ENCODE results near the gene FER.
"Not testable (repeated sequence)": the region's sequence is repeated elsewhere in the genome, so short reads cannot be mapped to it uniquely, and the experiment has no call there.

The FER gene

GRCh38 chr5:108747774-108748400, at the start of gene FER:
FER (plus strand) TSS chr5:108747897; CDS start chr5:108798183, 50,286 bp downstream.
- peak; percentile 45 for DNase-seq (ENCODE audit: low spot score)

- DNase-seq (ENCODE audit: low spot score): not testable (repeated sequence)
These were observed 47.3 kb upstream of the FER start for GRCh38 chr5:108700388-108700787.

GRCh38 chr5:108700930-108701329, 46.8 kb upstream of the FER start:
- peak; percentile 39 for DNase-seq (ENCODE audit: low spot score)

DNA sequence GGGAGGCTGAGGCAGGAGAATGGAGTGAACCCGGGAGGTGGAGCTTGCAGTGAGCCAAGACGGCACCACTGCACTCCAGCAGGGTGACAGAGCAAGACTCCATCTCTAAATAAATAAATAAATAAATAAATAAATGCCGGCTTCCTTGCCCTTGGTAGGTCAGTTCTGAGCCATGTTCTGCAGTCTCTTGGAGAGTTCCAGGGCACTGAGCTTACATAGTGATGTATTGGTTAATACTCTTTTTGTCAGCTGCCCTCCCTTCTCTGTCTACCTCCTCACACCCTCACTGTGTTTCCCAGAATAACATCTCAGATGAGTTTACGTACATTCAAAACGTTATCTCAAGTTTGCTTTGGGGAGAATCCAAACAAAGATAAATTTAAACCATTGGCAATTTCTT, 45.2 kb upstream of the FER start:
- DNase-seq (ENCODE audit: low spot score): no peak

GRCh38 chr5:108703313-108703712, 44.4 kb upstream of the FER start:
- peak; percentile 50 for DNase-seq (ENCODE audit: low spot score)

GRCh38 chr5:108707141-108707540, 40.6 kb upstream of the FER start:
- no peak for DNase-seq (ENCODE audit: low spot score)

DNA sequence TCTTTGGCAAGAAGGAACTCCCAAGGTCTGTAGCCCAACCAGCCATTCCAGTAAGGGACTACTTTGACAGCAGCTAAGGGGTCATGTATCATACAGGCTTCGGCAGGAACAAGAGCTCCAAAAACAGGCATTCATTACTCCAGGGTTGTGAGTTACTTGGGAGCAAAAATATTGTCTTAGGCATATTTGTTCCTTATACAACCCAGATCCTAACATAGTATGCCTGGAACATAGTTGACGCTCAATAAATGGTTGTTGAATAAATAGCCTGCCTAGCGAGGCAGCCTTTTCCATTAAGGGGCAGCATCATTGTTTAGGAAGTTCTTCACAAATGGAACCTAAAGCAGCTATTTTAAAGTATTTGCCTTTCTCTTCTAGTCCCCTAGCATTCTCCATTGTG, 35.8 kb upstream of the FER start:
- DNase-seq (ENCODE audit: low spot score): no peak

DNA sequence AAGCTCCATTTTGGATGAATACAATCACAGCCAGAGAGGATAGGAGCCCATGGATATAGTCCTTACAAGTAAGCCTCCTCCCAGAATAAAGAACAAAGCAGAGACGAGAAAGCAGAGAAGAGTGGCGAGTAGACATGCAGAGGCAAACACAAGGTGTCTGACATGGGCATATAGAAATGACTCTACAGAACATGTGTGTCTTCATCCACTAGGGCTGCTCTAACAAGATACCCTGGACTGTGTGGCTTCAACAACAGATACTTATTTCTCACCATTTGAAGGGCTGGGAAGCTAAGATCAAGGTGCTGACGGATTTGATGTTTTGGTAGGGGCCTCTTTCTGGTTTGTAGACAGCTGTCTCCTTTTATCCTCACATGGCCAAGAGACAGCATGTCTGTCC, 32.3 kb upstream of the FER start:
- no peak for DNase-seq (ENCODE audit: low spot score)

GRCh38 chr5:108720391-108720790, 27.3 kb upstream of the FER start:
- DNase-seq (ENCODE audit: low spot score): no peak

DNA sequence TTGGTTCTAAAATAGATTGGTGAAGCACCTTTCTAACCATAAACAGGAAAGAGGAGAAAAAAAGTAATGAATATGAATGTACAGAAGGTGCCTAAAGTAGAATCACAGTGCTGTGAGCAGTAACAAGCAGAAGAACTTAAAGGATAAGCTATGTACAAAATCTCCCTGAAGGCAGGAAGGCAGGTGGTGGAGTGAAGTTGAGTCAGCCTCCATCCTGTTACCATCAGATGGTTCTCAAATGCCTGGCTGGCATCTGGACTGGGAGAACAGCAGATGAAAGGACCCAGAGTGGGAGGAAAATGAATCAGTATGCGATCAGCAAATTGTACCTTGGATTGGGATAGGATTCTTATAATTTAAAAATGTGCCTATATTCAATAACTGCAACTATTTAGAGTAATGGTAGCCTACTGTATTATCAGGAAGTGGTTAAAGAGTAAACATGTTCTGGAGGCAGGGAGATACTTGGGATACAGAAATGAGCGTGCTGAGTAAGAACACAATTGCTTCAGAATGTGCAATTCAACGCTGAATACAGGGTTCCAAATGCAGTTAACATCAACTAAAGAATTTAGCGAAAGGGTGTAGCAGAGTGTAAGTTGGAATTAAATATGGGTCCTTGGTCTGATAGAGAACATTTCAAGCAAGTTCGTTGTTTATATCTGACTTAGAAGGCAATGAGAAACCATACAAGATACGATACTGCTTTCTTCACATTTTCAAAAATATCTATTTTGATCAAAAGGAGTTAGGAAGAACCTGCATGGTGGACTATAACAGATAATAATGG, 21.1 kb upstream of the FER start:
- DNase-seq (ENCODE audit: low spot score): peak; percentile 64

- DNase-seq (ENCODE audit: low spot score): peak; percentile 54
These were observed 20.5 kb upstream of the FER start for GRCh38 chr5:108727236-108727650.

DNA sequence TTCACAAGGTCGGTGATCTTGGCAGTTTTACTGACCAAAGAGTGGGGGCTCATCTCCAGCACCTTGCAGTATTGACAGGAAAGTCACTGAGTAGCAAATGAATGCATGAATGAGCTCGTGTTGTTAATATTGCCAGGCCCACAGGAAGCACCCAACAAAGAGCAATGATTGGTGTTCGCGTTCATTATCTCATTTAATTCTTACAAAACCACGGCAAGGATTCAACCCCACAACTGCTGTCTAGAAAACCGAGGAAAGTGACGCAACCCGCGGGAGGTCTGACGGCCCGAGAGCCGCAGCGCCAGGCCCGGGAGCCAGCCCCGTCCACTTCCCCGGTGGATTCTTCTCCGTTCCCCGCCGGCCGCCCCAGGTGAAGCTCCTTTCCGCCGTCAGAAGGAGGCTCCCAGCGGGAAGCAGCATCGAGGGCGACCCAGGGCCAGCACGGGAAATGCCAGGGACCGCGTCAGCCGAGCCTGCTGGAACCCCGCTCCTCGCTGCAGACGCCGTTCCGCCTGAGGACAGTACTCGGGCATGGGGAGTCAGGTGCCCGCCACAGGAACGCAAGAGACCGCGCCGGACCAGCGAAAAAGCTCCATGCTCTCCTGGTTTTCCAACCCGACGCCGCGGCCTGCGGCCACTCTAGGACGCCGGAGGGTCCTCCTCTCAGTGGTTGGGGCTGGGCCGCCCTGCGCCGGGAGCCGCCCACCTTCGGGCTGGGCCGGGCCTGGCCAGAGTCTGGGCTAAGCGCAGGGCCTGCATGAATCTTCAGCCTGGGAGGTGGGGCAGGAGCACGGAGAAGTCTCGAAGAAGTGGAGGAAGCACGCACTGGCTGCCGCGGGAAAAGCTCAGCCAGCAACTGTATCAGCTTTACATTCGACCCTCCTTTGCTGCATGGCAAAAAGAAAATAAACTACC, 19.8 kb upstream of the FER start:
- DNase-seq (ENCODE audit: low spot score): peak; percentile 88

- peak; percentile 21 for DNase-seq (ENCODE audit: low spot score)
These were observed 19.0 kb upstream of the FER start for GRCh38 chr5:108728566-108729241.

- no peak for DNase-seq (ENCODE audit: low spot score)
These were observed 18.5 kb upstream of the FER start for GRCh38 chr5:108729242-108729615.

GRCh38 chr5:108730617-108731340, 16.9 kb upstream of the FER start:
- DNase-seq (ENCODE audit: low spot score): peak; percentile 20

DNA sequence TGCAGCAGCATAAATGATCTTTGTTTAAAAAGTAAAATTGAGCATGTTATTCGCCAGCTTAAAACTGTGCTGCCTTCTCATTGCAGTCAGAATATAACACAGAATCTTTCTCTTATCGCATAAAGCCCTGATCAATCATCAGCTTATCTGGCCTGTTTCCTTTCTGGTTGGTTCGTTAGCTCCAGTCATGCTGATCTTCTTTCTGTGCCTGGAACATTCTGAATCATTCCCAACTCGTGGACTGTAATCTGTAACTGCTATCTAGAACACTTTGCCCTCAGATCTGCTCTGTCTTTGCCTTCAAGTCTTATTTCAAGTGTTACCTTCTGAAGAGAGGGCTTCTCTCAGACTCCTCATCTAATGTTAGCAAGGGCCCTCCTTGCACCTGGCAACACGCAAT, 11.9 kb upstream of the FER start:
- DNase-seq (ENCODE audit: low spot score): no peak

GRCh38 chr5:108736855-108737254, 10.8 kb upstream of the FER start:
- no peak for DNase-seq (ENCODE audit: low spot score)

DNA sequence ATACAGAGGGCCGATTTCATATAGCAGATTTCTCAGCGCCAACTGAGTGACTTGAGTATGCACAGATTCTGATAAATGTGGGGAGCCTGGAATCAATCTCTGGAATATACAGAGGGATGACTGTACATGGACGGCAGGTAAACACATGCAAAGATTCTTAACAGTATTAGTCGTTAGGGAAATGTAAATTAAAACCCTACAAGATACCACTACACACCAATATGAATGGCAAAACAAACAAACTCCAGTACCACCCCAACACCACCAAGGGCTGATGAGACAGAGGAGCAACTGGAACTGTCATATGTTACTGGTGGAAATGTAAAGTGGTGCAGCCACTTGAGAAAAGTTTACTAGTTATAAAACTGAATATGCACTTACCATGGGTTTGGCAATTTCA, 8.3 kb upstream of the FER start:
- no peak for DNase-seq (ENCODE audit: low spot score)

- no peak for DNase-seq (ENCODE audit: low spot score)
These were observed 7.8 kb upstream of the FER start for GRCh38 chr5:108739906-108740305.

DNA sequence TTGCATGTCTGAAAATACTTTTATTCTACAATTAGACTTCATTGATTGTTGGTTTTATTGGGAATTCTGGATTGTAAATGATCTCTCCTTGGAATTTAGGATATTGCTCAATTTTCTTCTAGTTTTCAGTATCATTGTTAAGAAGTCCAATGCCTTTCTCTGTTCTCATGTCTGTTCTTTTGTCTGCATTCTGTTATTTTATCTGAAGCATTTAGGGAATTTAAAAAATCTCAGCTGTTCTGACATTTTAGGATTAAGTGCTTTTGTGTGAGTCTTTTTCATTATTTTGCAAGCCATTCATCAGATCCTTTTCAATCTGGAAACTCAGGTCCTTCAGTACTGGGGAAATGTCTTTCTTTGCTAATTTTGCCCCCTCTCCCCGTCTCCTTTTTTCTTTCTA, 4.4 kb upstream of the FER start:
- no peak for DNase-seq (ENCODE audit: low spot score)

DNA sequence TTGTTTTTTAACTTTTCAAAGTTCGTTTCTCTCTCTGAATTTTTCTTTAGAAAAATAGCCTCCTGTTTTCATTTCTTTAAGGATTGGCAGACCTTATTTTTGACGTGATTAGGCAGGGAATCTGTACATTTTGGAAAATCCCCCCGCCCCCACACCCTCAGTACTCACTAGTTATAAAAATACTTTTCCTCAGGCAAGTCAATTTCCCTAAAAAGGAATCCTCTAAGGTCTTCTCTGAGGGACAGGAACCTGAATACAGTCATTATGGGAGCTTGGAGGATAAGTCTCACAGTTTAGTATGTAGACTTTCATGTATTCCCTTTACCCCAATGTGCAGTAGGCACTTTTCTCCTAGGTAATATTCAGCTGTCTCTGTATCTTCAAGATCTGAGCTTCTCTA, 3.9 kb upstream of the FER start:
- no peak for DNase-seq (ENCODE audit: low spot score)

All from Ammon's horn (tissue), 1 donor.